Activated T-helper 2 cell treated with anti-CD3 and anti-CD28 coated beads, Interferon-gamma antibody, Interleukin-2, Interleukin-4, amounts not matched to agents 10 μg/mL and 5 μg/mL and 100 μg/mL, durations not matched to agents 14 hours and 24 hours and 36 hours (primary cell): ENCODE data around the gene APOB. TPM values are rescaled to one million over a fixed set of nuclear protein-coding genes. Genes with fewer than 3 reads are reported as not detected.

Experiments used
- DNase-seq: peaks from one replicate; pipeline ENCODE4 v3.0.0; 2021; ENCODE audit warnings: low spot score
- H3K27ac Mint-ChIP-seq: one replicate; pipeline ENCODE4 v1.8.0; 2021; ENCODE audit warnings: mixed read lengths
- H3K27me3 Mint-ChIP-seq: one replicate; pipeline ENCODE4 v1.8.0; 2021; ENCODE audit warnings: low read depth, mixed read lengths
- H3K36me3 Mint-ChIP-seq: one replicate; pipeline ENCODE4 v1.8.0; 2021; ENCODE audit warnings: low read depth, mixed read lengths
- H3K4me1 Mint-ChIP-seq: one replicate; pipeline ENCODE4 v1.8.0; 2021; ENCODE audit warnings: low read depth, mixed read lengths
- H3K4me3 Mint-ChIP-seq: one replicate; pipeline ENCODE4 v1.8.0; 2021; ENCODE audit warnings: low read depth, mild to moderate bottlenecking, moderate library complexity, mixed read lengths
- H3K9me3 Mint-ChIP-seq: one replicate; pipeline ENCODE4 v1.8.0; 2021; ENCODE audit warnings: mixed read lengths
- intact Hi-C: fragments of 100-400 bp; cut with micrococcal nuclease; formaldehyde crosslinking; loops from one replicate; pipeline ENCODE4 v1.15.1; 2023
- total RNA-seq: library from RNA; stranded (reverse); gene quantifications from 2 replicates; pipeline ENCODE4 v1.2.3, GENCODE V29; 2022

APOB gene
- total RNA-seq, 1 donor from 2014 or later: not detected

GRCh38 chr2:21014364-21015280, 29.3 kb downstream of the APOB start:
- Mint-ChIP-seq H3K27ac (no peak overlapping the region), H3K4me3 (no peak overlapping the region), H3K9me3 (no peaks in the 10 kb centered on the region), H3K4me1 (no peaks in the 10 kb centered on the region), H3K36me3 (no peaks in the 10 kb centered on the region), H3K27me3 (no peaks in the 10 kb centered on the region)
- no peak for DNase-seq
- intact Hi-C loops: no loop called here

- Mint-ChIP-seq H3K4me1 (no peaks in the 10 kb centered on the region), H3K36me3 (no peaks in the 10 kb centered on the region), H3K27ac (no peak overlapping the region), H3K27me3 (no peaks in the 10 kb centered on the region), H3K9me3 (no peaks in the 10 kb centered on the region), H3K4me3 (no peak overlapping the region)
- intact Hi-C loops: no loop called here
- no peak for DNase-seq
These were observed 30.6 kb downstream of the APOB start for GRCh38 chr2:21013043-21013816.

GRCh38 chr2:21012557-21012937, 31.3 kb downstream of the APOB start:
- DNase-seq: no peak
- intact Hi-C loops: no loop called here
- Mint-ChIP-seq H3K9me3 (no peaks in the 10 kb centered on the region), H3K27me3 (no peaks in the 10 kb centered on the region), H3K36me3 (no peaks in the 10 kb centered on the region), H3K27ac (no peak overlapping the region), H3K4me1 (no peaks in the 10 kb centered on the region), H3K4me3 (no peak overlapping the region)

- DNase-seq: no peak
- Mint-ChIP-seq H3K4me1 (no peaks in the 10 kb centered on the region), H3K4me3 (no peak overlapping the region), H3K9me3 (no peaks in the 10 kb centered on the region), H3K27ac (no peak overlapping the region), H3K36me3 (no peaks in the 10 kb centered on the region), H3K27me3 (no peaks in the 10 kb centered on the region)
- intact Hi-C loops: no loop called here
These were observed 31.9 kb downstream of the APOB start for GRCh38 chr2:21011876-21012556.

GRCh38 chr2:21011453-21011852, 32.4 kb downstream of the APOB start:
- Mint-ChIP-seq H3K27me3 (no peaks in the 10 kb centered on the region), H3K4me3 (no peak overlapping the region), H3K36me3 (no peaks in the 10 kb centered on the region), H3K27ac (no peak overlapping the region), H3K9me3 (no peaks in the 10 kb centered on the region), H3K4me1 (no peaks in the 10 kb centered on the region)
- DNase-seq: no peak
- intact Hi-C loops: no loop called here

GRCh38 chr2:21010813-21011439, 32.9 kb downstream of the APOB start:
- Mint-ChIP-seq H3K4me3 (no peak overlapping the region), H3K27me3 (no peaks in the 10 kb centered on the region), H3K4me1 (no peaks in the 10 kb centered on the region), H3K9me3 (no peaks in the 10 kb centered on the region), H3K36me3 (no peaks in the 10 kb centered on the region), H3K27ac (no peak overlapping the region)
- intact Hi-C loops: no loop called here
- no peak for DNase-seq

GRCh38 chr2:21009662-21010225, 34.1 kb downstream of the APOB start:
- H3K9me3 Mint-ChIP-seq: no peaks in the 10 kb centered on the region
- no peak for DNase-seq
- no peaks in the 10 kb centered on the region for H3K36me3 Mint-ChIP-seq
- intact Hi-C loops: no loop called here
- no peaks in the 10 kb centered on the region for H3K4me1 Mint-ChIP-seq
- no peaks in the 10 kb centered on the region for H3K27me3 Mint-ChIP-seq
- H3K27ac Mint-ChIP-seq: no peak overlapping the region
- H3K4me3 Mint-ChIP-seq: no peak overlapping the region

- H3K4me1 Mint-ChIP-seq: no peaks in the 10 kb centered on the region
- no peak for DNase-seq
These were observed 34.8 kb downstream of the APOB start for GRCh38 chr2:21008790-21009661.

GRCh38 chr2:21008014-21008789, 35.7 kb downstream of the APOB start:
- intact Hi-C loops: no loop called here
- Mint-ChIP-seq H3K36me3 (no peaks in the 10 kb centered on the region), H3K4me1 (no peaks in the 10 kb centered on the region), H3K27ac (no peak overlapping the region), H3K4me3 (no peak overlapping the region), H3K27me3 (no peaks in the 10 kb centered on the region), H3K9me3 (no peaks in the 10 kb centered on the region)
- no peak for DNase-seq

More at GRCh38 chr2:21008790-21009661, 34.8 kb downstream of the APOB start:
- Mint-ChIP-seq H3K27me3 (no peaks in the 10 kb centered on the region), H3K27ac (no peak overlapping the region), H3K4me3 (no peak overlapping the region), H3K9me3 (no peaks in the 10 kb centered on the region), H3K36me3 (no peaks in the 10 kb centered on the region)
- intact Hi-C loops: no loop called here

- no peaks in the 10 kb centered on the region for H3K27me3 Mint-ChIP-seq
- no peaks in the 10 kb centered on the region for H3K36me3 Mint-ChIP-seq
- no peaks in the 10 kb centered on the region for H3K9me3 Mint-ChIP-seq
- no peak overlapping the region for H3K27ac Mint-ChIP-seq
- intact Hi-C loops: no loop called here
- H3K4me3 Mint-ChIP-seq: no peak overlapping the region
- DNase-seq: no peak
- H3K4me1 Mint-ChIP-seq: no peaks in the 10 kb centered on the region
These were observed 36.5 kb downstream of the APOB start for GRCh38 chr2:21007129-21008013.
